Brain microvascular endothelial cell (primary cell): ENCODE data around the gene YPEL4.
A peak's percentile ranks its signal among the peaks of the same experiment; 100 is the strongest.

ENCODE experiments used
- DNase-seq: peaks from one replicate; pipeline ENCODE4 v3.0.0-alpha.2; 2020
- H3K27ac ChIP-seq: fragments of 250-450 bp; sonication (Bioruptor Pico); 2 replicates; pipeline ENCODE4 v1.5.1; 2020; ENCODE audit warnings: mild to moderate bottlenecking, moderate library complexity
- H3K27me3 ChIP-seq: fragments of 250-450 bp; sonication (Bioruptor Pico); replicated peaks from 2 replicates; pipeline ENCODE4 v1.5.1; 2020; ENCODE audit warnings: mild to moderate bottlenecking
- H3K36me3 ChIP-seq: fragments of 250-450 bp; sonication (Bioruptor Pico); replicated peaks from 2 replicates; pipeline ENCODE4 v1.5.1; 2020; ENCODE audit warnings: mild to moderate bottlenecking
- H3K4me3 ChIP-seq: 2 replicates; pipeline ENCODE4 v1.5.1; 2011; ENCODE audit warnings: low read depth, mild to moderate bottlenecking, control low read depth, low read length, moderate library complexity
- in situ Hi-C: cut with HindIII; loops from 2 replicates; pipeline ENCODE4 v1.10.0; 2017; ENCODE audit warnings: low sequenced_read_pairs, low pct_ligation_motif_present
- TF ChIP-seq, protein P1 (sequence below): IDR thresholded peaks from 2 replicates; pipeline ENCODE4 v1.5.1; 2011; ENCODE audit warnings: low read depth, mild to moderate bottlenecking, moderate library complexity, low read length, control low read depth, inconsistent platforms; ENCODE audit errors: missing control alignments

The YPEL4 gene

DNA sequence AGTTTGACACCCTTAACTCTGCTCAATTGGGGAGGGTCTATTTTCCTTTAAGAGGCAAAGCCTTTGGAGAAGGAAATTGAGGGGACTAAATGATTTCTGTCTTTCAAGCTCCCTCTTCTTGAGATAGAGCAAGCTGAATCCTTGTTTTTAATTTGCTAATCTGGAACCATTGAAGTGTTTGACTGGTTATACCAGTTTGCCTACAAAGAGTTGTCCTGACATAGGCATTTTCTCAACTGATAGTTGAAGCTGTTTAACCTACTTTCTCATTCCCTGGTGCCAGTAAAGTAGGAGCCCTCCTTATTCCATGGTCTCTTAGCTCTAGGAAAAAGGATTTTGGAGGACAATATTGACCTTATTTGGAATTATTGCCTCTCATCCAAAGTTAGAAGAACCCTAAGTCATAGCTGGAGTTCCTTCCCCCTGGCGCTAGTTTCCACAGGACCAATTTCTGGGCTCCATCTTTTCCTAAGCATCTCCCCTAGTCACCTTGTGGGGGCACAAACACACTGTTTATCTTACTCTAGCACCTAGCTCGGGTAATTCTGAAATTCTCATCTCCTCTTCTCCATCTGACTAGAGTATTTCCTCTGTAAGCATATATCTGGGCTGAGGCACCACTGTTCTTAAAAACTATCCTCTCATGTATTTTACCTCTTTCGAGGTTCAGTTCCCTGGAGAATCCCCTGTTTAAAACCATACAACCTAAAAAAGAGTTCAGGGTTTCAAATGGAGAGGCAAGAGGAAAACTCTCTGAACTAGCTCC lies 25.6 kb upstream of the YPEL4 start:
- DNase-seq = no peak
- H3K27ac ChIP-seq = no peak overlapping the region
- H3K27me3 ChIP-seq = no peaks in the 10 kb centered on the region
- in situ Hi-C loops = no loop called here
- TF ChIP-seq, protein P1, sequence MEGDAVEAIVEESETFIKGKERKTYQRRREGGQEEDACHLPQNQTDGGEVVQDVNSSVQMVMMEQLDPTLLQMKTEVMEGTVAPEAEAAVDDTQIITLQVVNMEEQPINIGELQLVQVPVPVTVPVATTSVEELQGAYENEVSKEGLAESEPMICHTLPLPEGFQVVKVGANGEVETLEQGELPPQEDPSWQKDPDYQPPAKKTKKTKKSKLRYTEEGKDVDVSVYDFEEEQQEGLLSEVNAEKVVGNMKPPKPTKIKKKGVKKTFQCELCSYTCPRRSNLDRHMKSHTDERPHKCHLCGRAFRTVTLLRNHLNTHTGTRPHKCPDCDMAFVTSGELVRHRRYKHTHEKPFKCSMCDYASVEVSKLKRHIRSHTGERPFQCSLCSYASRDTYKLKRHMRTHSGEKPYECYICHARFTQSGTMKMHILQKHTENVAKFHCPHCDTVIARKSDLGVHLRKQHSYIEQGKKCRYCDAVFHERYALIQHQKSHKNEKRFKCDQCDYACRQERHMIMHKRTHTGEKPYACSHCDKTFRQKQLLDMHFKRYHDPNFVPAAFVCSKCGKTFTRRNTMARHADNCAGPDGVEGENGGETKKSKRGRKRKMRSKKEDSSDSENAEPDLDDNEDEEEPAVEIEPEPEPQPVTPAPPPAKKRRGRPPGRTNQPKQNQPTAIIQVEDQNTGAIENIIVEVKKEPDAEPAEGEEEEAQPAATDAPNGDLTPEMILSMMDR = no peak
- H3K36me3 ChIP-seq = peaks cover 46% of the 10 kb centered on the region
- H3K4me3 ChIP-seq = no peak overlapping the region

DNA sequence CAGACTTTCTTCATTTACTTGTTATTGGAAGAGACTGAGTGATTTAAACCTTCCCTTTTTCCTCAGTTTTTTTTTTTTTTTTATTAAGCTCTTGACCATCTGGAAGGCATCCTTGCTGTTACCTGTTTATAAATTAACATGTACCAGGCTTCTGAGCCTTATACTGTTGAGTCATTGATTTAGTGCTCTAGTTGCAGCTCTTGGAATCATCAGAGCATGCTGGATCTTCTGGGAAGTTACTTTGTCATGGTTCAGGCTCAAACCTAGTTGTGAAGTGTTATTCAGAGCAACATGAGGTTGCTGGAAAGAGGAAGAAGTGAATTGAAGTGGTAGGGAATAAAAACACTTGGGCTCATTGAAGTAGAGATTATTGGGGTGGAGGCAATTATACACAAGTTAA lies 24.5 kb upstream of the YPEL4 start:
- peaks cover 46% of the 10 kb centered on the region for H3K36me3 ChIP-seq
- DNase-seq = no peak

DNA sequence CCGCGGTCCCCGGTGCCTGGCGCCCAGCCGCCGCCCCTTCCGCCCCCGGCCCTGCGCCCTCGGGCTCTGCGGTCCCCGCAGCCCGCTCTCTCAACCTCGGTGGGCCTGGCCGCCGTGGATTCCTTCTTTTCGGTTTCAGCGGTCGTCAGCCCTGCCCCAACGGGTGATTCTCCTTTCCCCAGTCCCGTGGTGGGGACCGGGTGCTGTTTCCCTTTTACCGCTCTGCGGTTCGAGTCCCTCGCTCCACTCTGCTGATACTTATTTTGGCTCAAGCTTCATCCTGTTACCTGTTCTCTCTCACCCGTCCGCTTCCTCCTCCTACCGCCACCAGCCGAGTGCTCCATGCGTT lies 18.7 kb upstream of the YPEL4 start:
- Histone ChIP-seq H3K27ac (peak overlapping the region; percentile 100), H3K4me3 (peak overlapping the region; percentile 90), H3K36me3 (peaks cover 11% of the 10 kb centered on the region), H3K27me3 (no peaks in the 10 kb centered on the region)
- in situ Hi-C loops = no loop called here
- TF ChIP-seq, protein P1 = no peak
- DNase-seq = no peak

More for the DNA sequence above, 24.5 kb upstream of the YPEL4 start:
- in situ Hi-C loops = no loop called here
- no peaks in the 10 kb centered on the region for H3K27me3 ChIP-seq
- H3K4me3 ChIP-seq = no peak overlapping the region
- no peak overlapping the region for H3K27ac ChIP-seq
- TF ChIP-seq, protein P1 = no peak

DNA sequence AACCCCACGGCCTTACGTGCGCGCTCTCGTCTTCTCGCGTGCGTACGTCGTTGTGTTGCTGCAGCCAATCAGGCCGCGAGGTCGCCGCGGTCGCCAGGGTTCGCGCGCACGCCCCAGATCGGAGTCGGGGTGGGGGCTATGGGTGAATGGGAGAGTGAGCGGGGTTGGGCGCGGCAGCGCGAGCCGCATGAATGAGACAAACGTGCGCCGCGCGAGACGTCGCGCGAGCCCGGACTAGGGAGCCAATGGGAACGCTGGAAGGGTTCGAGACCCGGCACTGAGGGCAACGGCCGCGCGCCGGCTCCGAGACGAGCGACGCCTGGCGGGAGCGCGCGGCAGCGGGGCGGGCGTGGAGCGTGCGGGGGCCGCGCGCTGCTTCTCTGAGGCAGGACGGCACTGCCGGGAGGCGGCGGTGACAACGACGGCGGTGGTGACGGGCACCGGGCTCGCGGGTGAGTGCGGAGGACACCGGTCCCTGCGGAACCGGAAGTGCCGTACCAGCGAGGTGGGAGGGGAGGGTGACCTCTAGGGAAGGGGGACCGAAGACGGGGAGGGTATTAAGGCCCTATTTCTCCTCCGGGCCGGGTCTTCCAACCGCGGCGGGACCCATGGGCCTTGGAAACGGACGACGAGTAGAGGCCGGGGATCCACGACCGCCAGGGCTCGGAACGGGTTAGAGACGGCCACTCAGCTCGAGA lies 18.2 kb upstream of the YPEL4 start, which contains the start of gene ZDHHC5:
Gene ZDHHC5 (plus strand): TSS at position 379 of the 698 bp plus-strand sequence. CDS start 4,977 bp downstream, outside the sequence.
- peak; percentile 99 for DNase-seq
- peak within 1 kb of the TSS; percentile 100 for H3K27ac ChIP-seq
- TF ChIP-seq, protein P1 = peak; percentile 33
- H3K27me3 ChIP-seq = no peaks in the 10 kb centered on the region
- H3K4me3 ChIP-seq = peak within 1 kb of the TSS; percentile 90
- in situ Hi-C loops = no loop called here
- H3K36me3 ChIP-seq = peaks cover 6% of the 10 kb centered on the region

DNA sequence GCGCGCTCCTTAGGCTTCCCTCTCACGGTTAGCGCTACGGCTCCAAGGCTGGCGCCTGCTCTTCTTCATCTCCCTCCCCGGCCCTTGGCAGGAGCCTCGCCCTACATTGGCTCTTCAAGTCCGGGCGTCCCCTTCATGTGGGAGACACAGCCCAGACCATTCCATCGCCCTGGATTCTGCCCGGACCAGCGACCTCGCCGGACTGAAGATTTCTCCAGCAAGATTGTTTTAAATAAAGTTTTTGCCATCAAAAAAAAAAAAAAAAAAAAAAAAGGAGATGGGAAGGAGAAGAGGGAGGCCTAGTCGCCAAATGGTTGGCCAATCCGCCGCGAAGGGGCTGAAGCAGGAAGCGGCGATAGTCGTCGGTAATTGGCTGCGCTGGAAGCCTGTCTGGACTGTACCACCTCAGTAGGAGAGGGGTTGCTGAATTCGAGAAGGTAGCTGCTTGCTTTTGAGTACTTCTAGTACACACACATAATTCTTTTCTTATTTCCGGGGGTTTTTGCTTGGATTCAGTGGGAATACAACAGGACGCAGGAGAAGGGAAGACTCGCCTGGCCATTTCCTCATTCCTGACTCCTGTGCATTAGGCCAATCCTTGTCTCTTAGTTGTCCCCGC lies 17.5 kb upstream of the YPEL4 start:
- peak overlapping the region; percentile 100 for H3K27ac ChIP-seq
- peaks cover 6% of the 10 kb centered on the region for H3K36me3 ChIP-seq
- TF ChIP-seq, protein P1 = no peak
- peak; percentile 98 for DNase-seq
- peak overlapping the region; percentile 90 for H3K4me3 ChIP-seq
- in situ Hi-C loops = no loop called here
- H3K27me3 ChIP-seq = no peaks in the 10 kb centered on the region
